NT2/D1 (cell line): ENCODE results near the gene TUB.

Experiments
- SUZ12 ChIP-seq: IDR thresholded peaks from 2 replicates; pipeline ENCODE4 v1.6.1; 2011; ENCODE audit not compliant: insufficient read length, insufficient read depth; ENCODE audit errors: extremely low read depth
- YY1 ChIP-seq: IDR thresholded peaks from 2 replicates; pipeline ENCODE4 v1.6.1; 2011; ENCODE audit not compliant: insufficient read length, insufficient read depth

DNA sequence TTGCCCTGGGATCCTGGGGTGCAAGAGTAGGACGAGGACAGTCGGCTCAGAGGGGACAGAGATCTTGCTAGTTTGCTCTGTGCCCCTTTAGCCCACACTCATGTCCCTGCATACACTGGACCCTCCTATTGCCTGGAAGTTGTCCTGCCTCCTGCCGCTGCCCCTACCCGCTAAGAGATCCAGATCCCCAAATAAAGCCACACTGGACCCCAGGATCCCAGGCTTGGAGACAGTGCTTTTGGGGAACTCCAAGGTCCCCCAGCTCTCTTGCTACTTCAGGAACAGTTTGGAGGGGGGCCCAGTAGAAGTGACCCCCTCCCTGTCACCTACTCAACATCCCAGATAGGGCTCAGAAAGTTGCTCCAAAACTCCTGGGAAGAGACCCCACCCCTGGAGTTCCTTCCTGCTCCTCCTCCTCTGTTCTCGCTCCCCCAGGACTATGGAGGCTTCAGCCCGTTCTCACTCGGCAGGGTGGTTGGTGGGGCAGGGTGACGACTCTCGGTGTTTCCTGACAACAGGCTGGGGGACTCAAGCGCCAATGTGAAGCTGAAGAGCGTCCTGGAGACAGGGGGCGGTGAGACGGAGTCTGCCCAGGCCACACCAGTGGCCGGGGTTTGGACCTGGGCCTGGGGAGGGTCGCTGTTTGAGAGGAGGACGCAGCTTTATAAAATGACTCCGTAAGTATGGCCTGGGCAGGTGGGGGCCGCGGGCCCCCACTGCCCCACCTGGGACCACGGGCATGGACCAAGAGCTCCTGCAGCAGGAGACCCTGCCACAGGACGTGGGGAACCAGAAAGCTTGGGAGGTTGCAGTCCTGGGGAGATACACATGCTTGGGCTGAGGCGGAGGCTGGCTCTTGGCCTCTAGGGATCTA, 19.2 kb upstream of the TUB start:
- TF ChIP-seq YY1 (no peak), SUZ12 (no peak)
